ENCODE results near the gene GINM1. TPM values are rescaled to one million over a fixed set of nuclear protein-coding genes. Genes with fewer than 3 reads are reported as not detected.
A peak's percentile ranks its signal among the peaks of the same experiment; 100 is the strongest.

Gene GINM1
- total and polyA plus RNA-seq, 9 of the 15 experiments (the other 6 are each of a cell fraction or from before 2014, with no cell fraction given), result 5.0 to 19.3 (median 14.2) TPM

- peak; percentile 64; the same call in 1 of the 2 replicates for TF ChIP-seq CHAMP1 (IDR thresholded peaks at IDR 0.05)
- TF ChIP-seq ZNF707 (CRISPR knock-in tag; conservative IDR thresholded peaks at IDR 0.05), result peak; percentile 62; the same call in 1 of the 2 replicates
- TF ChIP-seq ZBTB2 (IDR thresholded peaks at IDR 0.05), result peak; percentile 89
- TF ChIP-seq ARID4B (CRISPR knock-in tag; IDR thresholded peaks at IDR 0.05), result peak; percentile 96
- peak; percentile 54; the same call in 1 of the 2 replicates for TF ChIP-seq JUN (IDR thresholded peaks at IDR 0.05; ENCODE audit: borderline replicate concordance, low read depth, low read length)
- 0 out of 2 replicates have a peak, but pooled peaks have one; percentile 79 for TF ChIP-seq JUN (CRISPR knock-in tag; IDR thresholded peaks at IDR 0.05; ENCODE audit: borderline replicate concordance)
- peak; percentile 13 for TF ChIP-seq NEUROD1 (IDR thresholded peaks at IDR 0.05; ENCODE audit: borderline replicate concordance, low read depth, low read length, partially characterized antibody)
- no peak for TF ChIP-seq NCOA4 (IDR thresholded peaks at IDR 0.05; ENCODE audit: partially characterized antibody)
- peak; percentile 87 for TF ChIP-seq JUND (IDR thresholded peaks at IDR 0.05; ENCODE audit: borderline replicate concordance, low read depth, low read length)
- peak; percentile 31; the same call in 1 of the 3 replicates for TF ChIP-seq JUND (tag; IDR thresholded peaks at IDR 0.05; ENCODE audit: borderline replicate concordance, low read depth, low read length)
- TF ChIP-seq RBBP5 (IDR thresholded peaks at IDR 0.05; ENCODE audit: borderline replicate concordance, insufficient read depth, low read length, poor library complexity, severe bottlenecking), result peak; percentile 91
- TF ChIP-seq ZZZ3 (IDR thresholded peaks at IDR 0.05), result peak; percentile 83; the same call in 1 of the 2 replicates
- TF ChIP-seq CXXC5 (CRISPR knock-in tag; IDR thresholded peaks at IDR 0.05), result peak; percentile 99
- TF ChIP-seq C11orf30 (IDR thresholded peaks at IDR 0.05; ENCODE audit: low read depth), result peak; percentile 100
- peak; percentile 61; the same call in 1 of the 2 replicates for TF ChIP-seq ZBTB7A (IDR thresholded peaks at IDR 0.05; ENCODE audit: borderline replicate concordance, control insufficient read depth, low read depth, low read length)
- peak; percentile 69 for TF ChIP-seq BHLHE40 (IDR thresholded peaks at IDR 0.05; ENCODE audit: low read length)
- peak; percentile 86 for TF ChIP-seq KDM5B (IDR thresholded peaks at IDR 0.05; ENCODE audit: insufficient replicate concordance, low read depth, low read length)
- TF ChIP-seq ILF3 (IDR thresholded peaks at IDR 0.05; ENCODE audit: borderline replicate concordance), result peak; percentile 86; the same call in 1 of the 2 replicates
- peak; percentile 75 for TF ChIP-seq L3MBTL2 (IDR thresholded peaks at IDR 0.05)
Measured at GRCh38 chr6:149545754-149546471, 20.3 kb upstream of the GINM1 start, which contains the start of gene PPIL4 (continued).

Measured in K562 (cell line).